Measurements from ENCODE around the gene SCUBE1.

Gene SCUBE1

DNA sequence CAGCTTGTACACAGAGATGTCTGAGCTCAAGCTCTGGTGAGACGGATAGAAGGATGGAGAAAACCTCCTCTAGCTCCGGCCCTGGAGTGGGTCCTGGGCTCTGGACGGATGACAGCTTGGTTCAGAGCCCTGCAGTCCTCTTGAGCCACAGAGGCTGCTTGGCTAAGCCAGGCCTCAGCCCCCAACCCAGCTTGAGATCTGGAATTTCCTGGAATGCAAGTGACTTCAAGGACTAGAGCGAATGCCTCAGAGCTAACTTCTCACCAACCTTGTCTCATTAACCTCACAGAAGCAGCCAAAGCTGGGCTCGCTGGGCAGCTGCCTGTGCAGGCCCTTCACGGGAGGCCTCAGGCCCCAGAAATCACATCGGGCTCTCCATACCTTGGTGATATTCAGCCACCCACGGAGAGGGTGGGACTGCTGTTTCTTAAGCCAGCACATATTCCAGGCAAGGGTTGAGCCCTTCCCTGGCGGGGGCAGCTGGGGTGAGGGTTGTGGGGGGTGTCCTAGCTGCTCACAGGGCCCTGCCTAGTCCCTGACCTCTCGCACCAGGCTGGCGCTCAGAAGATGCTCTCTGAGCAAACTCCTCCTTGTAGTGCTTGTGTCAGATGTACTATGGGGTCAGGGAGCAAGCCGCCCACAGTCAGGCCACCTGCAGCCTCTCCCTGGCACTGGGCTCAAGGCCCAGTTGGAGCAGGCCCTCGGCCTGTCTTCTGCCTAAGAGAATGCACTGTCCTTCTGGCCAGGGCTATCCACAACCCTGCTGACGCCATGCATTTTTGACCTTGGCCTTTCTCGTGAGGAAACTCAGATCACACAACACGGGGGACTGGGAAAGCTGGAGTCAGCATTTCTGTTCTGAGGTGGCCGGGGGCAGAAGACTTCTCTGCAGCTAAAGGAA, 82.6 kb downstream of the SCUBE1 start:
- H3K27me3 ChIP-seq (ENCODE audit: insufficient read depth, low read length), result peaks cover 7% of the 10 kb centered on the region; the same call in 1 of the 2 replicates

DNA sequence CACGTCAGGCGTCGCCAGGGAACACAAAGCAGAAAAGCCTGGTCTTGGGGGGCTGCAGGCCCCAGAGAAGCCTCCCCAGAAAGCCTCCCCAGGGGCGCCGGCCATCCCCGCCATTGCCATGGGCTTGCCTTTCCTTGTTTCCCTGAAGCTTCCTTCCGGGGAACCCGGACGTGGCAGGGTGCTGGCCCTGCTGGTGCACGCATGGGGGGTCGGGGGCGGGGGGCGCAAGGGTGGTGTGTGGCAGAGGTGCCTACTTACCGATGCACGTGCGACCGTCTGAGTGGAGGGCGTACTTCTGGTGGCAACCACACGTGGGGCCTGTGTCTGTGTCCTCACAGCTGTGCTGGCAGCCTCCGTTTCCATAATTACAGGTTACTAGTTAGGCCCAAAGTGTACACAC, 85.2 kb downstream of the SCUBE1 start:
- H3K4me3 ChIP-seq (ENCODE audit: low read depth, low read length, poor library complexity, severe bottlenecking), result no peak overlapping the region

More for the DNA sequence above, 82.6 kb downstream of the SCUBE1 start:
- Histone ChIP-seq H3F3A (ENCODE audit: insufficient read depth, low read length) (no peaks in the 10 kb centered on the region), H3K9me3 (ENCODE audit: low read length) (no peaks in the 10 kb centered on the region), H3K9me2 (ENCODE audit: low read depth, low read length) (no peaks in the 10 kb centered on the region), H3K79me2 (ENCODE audit: insufficient read depth, low read length) (no peaks in the 10 kb centered on the region), H3K4me2 (ENCODE audit: low read length) (no peak overlapping the region), H4K20me1 (ENCODE audit: insufficient read depth, low read length) (no peaks in the 10 kb centered on the region), H2AFZ (ENCODE audit: low read length) (no peak overlapping the region), H3K9ac (ENCODE audit: low read length) (no peak overlapping the region), H3K36me3 (ENCODE audit: insufficient read depth, low read length) (no peaks in the 10 kb centered on the region), H3K27ac (ENCODE audit: low read depth, low read length, poor library complexity, severe bottlenecking) (no peak overlapping the region), H3K4me1 (ENCODE audit: insufficient read depth, low read length, severe bottlenecking) (no peaks in the 10 kb centered on the region), H3K4me3 (ENCODE audit: low read depth, low read length, poor library complexity, severe bottlenecking) (no peak overlapping the region)
- TF ChIP-seq, protein P1, sequence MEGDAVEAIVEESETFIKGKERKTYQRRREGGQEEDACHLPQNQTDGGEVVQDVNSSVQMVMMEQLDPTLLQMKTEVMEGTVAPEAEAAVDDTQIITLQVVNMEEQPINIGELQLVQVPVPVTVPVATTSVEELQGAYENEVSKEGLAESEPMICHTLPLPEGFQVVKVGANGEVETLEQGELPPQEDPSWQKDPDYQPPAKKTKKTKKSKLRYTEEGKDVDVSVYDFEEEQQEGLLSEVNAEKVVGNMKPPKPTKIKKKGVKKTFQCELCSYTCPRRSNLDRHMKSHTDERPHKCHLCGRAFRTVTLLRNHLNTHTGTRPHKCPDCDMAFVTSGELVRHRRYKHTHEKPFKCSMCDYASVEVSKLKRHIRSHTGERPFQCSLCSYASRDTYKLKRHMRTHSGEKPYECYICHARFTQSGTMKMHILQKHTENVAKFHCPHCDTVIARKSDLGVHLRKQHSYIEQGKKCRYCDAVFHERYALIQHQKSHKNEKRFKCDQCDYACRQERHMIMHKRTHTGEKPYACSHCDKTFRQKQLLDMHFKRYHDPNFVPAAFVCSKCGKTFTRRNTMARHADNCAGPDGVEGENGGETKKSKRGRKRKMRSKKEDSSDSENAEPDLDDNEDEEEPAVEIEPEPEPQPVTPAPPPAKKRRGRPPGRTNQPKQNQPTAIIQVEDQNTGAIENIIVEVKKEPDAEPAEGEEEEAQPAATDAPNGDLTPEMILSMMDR (IDR thresholded peaks at IDR 0.05; ENCODE audit: low read length), result no peak
- no peak for TF ChIP-seq EZH2 (IDR thresholded peaks at IDR 0.05; ENCODE audit: borderline replicate concordance, low read length)

DNA sequence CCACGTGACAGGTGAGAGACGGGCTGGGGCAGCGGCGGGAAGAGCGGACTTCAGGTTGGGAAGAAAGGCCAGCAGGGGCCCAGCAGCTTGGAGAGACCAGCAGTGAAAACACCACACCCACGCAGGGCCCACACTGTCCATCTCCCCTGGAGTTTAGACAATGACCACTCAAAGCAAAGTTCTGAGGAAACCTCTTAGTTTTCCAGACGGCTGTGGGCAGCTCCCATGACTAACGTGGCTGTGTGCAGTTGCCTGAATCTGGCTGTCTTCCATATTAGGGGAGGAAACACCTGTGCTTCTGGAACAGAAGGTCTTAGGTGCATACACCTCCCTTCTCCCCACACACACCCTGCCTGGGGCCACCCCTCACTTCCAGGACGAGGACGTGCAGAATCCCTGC, 85.6 kb downstream of the SCUBE1 start:
- H2AFZ ChIP-seq (ENCODE audit: low read length), result no peak overlapping the region
- H3K9me2 ChIP-seq (ENCODE audit: low read depth, low read length), result no peaks in the 10 kb centered on the region
- no peak overlapping the region for H3K27ac ChIP-seq (ENCODE audit: low read depth, low read length, poor library complexity, severe bottlenecking)
- H3F3A ChIP-seq (ENCODE audit: insufficient read depth, low read length), result no peaks in the 10 kb centered on the region
- TF ChIP-seq, protein P1 (IDR thresholded peaks at IDR 0.05; ENCODE audit: low read length), result no peak
- no peak for TF ChIP-seq EZH2 (IDR thresholded peaks at IDR 0.05; ENCODE audit: borderline replicate concordance, low read length)
- H3K9ac ChIP-seq (ENCODE audit: low read length), result no peak overlapping the region
- H3K79me2 ChIP-seq (ENCODE audit: insufficient read depth, low read length), result no peaks in the 10 kb centered on the region
- H3K36me3 ChIP-seq (ENCODE audit: insufficient read depth, low read length), result no peaks in the 10 kb centered on the region
- no peaks in the 10 kb centered on the region for H3K9me3 ChIP-seq (ENCODE audit: low read length)
- H3K4me2 ChIP-seq (ENCODE audit: low read length), result no peak overlapping the region
- H3K4me1 ChIP-seq (ENCODE audit: insufficient read depth, low read length, severe bottlenecking), result no peaks in the 10 kb centered on the region
- no peaks in the 10 kb centered on the region for H4K20me1 ChIP-seq (ENCODE audit: insufficient read depth, low read length)
- peaks cover 11% of the 10 kb centered on the region; the same call in 1 of the 2 replicates for H3K27me3 ChIP-seq (ENCODE audit: insufficient read depth, low read length)
- H3K4me3 ChIP-seq (ENCODE audit: low read depth, low read length, poor library complexity, severe bottlenecking), result no peak overlapping the region

More for the DNA sequence above, 85.2 kb downstream of the SCUBE1 start:
- Histone ChIP-seq H3K4me1 (ENCODE audit: insufficient read depth, low read length, severe bottlenecking) (no peaks in the 10 kb centered on the region), H3K4me2 (ENCODE audit: low read length) (no peak overlapping the region), H3K9me2 (ENCODE audit: low read depth, low read length) (no peaks in the 10 kb centered on the region), H2AFZ (ENCODE audit: low read length) (no peak overlapping the region), H3K36me3 (ENCODE audit: insufficient read depth, low read length) (no peaks in the 10 kb centered on the region), H3K9me3 (ENCODE audit: low read length) (no peaks in the 10 kb centered on the region), H4K20me1 (ENCODE audit: insufficient read depth, low read length) (no peaks in the 10 kb centered on the region), H3K79me2 (ENCODE audit: insufficient read depth, low read length) (no peaks in the 10 kb centered on the region), H3F3A (ENCODE audit: insufficient read depth, low read length) (no peaks in the 10 kb centered on the region), H3K9ac (ENCODE audit: low read length) (no peak overlapping the region), H3K27me3 (ENCODE audit: insufficient read depth, low read length) (peaks cover 11% of the 10 kb centered on the region; the same call in 1 of the 2 replicates), H3K27ac (ENCODE audit: low read depth, low read length, poor library complexity, severe bottlenecking) (no peak overlapping the region)
- no peak for TF ChIP-seq EZH2 (IDR thresholded peaks at IDR 0.05; ENCODE audit: borderline replicate concordance, low read length)
- TF ChIP-seq, protein P1 (IDR thresholded peaks at IDR 0.05; ENCODE audit: low read length), result no peak

Data from OCI-LY1 (cell line).